HG03575 (cell line): ENCODE measurements around the gene C17orf113.

Experiments used
- ATAC-seq: cut with Tn5 transposase; IDR thresholded peaks from one replicate; pipeline ENCODE4 v1.9.1; 2021; ENCODE audit not compliant: unreplicated experiment, insufficient number of reproducible peaks, low FRiP score; ENCODE audit errors: extremely low read depth

C17orf113 gene

DNA sequence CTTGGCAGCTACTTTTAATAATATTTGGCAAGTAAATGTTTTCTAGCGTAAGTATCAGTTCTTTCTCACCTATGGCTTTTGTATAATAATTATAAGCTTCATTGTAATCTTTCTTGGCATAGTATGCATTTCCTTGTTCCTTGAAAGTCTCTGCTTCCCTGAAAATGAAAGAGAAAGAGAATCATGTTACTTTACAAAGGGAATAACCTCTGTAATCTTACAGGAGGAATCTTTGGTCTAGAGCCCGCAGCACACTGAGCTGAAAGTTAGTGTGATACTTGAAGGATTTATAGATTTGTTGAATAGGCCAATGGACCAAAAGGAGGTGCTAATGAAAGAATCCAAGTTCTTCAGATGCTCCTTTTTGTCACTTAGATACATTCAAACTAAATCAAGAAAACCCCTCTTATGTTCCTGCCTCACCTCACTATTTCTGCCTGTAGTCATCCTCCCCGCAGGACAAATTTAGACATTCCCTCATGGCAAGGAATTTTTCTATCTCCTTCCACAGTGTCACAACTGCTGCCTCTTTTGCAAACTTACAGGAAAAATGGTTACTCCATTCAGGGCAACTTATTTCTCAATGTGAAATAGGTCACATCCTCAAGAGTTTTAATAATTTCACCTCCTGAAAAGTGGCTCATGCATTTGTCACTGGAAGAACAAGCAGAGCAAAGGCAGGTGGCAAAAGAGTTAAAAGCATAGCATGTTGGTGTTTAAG is 49.8 kb downstream of the C17orf113 start:
- no peak for ATAC-seq

DNA sequence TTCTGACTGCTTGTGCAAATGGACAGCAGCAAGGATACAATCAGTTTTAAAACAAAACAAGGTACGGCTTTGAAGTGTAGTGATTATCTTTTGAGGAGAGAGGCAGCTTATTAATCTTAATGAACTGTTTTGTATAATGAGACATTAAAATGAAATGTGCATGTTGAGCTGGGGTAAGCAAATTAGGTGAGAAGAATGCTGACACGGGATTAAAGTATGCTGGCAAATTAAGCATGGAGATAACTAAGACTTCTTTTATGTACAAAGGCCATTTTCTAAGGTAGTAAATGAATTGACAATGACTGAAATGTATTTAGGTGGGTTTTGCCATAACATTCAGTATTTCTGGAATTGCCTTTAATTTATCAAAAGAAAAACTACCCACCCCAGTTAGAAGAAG is 51.9 kb downstream of the C17orf113 start:
- ATAC-seq: no peak

DNA sequence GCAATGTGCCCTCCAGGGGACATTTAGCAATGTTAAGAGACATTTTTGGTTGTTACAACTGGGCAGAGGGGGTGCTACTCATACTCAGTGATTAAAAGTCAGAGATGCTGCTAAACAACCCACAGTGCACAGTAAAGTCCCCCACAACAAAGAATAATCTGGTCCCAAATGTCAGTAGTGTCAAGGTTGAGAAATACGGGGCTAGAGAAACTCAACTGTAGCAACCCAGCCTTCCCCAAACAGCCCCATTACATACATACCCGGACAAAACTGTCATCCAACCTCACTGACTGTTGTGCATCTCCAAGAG is 53.6 kb downstream of the C17orf113 start:
- ATAC-seq: no peak

DNA sequence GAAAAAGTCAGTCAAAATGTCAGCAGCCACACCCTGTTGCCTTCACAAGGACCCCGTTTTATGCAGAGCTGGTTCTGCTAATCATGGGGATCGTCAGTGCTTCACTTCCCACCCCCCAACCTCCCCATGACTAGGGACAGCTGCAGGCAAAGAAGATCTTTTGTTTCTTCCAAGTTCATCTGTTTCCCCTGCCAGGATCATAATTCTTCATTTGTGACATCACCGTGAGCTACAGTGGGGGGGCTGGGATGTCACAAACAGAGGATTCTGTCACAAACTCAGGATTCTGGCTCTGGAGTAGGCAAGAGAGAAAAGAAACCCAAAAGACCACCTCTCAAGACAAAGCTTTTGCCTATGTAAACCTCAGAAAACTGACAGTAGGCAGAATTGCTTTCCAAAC is 57.8 kb downstream of the C17orf113 start:
- no peak for ATAC-seq

DNA sequence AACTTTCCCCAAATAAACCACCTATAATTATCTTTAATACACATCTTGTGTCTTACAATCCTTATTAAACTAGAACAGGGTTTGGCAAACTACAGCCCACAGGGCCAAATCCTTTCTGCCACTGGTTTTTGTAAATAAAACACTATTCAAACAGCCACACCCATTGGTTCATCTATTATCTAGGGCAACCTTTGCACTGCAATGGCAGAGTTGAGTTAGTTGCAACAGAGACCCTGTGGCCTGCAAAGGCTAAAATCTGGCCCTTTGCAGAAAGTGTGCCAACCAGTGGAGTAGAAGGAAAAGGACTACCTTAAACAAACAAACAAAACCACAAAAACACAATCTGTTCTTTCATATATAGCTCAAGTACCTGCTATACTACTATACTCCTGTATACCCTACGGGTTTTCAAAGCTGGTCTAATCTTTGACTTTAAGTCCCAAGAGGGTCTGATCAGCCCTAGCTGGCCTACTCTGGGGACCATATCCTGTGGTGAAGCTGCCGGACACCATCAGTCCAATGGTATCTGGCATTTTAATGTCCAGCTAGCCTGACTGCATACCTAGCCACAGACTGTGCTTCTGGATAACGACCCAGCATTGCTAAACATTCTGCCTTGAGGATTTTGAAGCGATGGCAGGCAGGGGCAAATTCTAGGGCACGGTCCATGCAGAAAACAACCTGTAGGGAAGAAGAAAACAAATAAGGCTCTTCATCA is 60.5 kb downstream of the C17orf113 start:
- ATAC-seq: no peak

DNA sequence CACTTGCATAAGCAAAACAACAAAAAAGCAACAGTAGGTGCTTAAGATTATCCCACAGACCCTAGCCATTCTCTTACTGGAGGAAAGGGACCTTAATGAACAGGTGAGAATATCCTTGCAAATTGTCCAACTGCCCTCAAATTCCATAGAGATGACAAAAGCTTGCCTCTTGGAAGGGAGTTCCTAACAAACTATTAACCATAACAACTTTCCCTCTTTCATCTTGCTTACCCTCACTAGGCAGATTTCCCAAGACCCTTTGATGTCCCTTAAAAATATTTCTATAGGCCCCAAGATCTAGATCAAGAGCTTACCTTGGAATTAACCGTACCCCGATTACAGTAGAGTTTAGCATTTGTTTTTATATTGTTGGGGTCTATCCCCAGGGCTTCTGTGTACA is 62.0 kb downstream of the C17orf113 start:
- no peak for ATAC-seq
